ENCODE results near the gene DIP2C. TPM values are rescaled to one million over a fixed set of nuclear protein-coding genes. Genes with fewer than 3 reads are reported as not detected.

DIP2C gene
- total RNA-seq, 1 experiment from 2014 or later, result 4.6 TPM

DNA sequence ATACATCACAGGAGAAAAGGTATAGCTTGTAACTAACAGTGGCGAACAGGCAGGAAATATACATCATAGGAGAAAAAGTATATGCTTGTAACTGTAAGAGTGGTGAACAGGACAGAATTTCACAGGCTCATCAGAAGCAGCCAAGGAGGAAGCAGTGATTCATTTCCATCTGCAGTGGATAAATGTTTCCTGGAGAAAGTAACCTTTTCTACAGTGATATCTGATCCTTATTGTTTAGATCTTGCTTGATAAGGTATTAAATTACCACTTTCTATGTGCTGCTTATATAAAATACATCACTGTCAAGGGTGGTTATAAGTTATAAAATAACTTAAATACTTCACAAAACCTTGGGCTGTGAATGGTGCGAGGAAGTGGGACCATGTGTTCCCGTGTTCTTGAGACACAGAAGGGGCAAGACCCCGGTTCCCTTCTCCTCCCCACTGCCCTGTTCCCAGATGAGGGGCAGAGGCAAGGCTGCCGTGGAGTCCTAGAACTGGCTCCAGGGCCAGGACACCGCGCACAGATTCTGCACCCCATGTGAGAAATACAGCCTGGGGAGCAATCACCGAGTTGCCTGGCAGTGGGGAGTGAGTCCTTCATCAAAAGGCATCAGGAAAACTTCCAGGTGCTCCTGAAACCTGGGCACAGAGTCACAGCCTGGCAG is 135.2 kb downstream of the DIP2C start:
- DNase-seq (ENCODE audit: low read depth), result no peak

DNA sequence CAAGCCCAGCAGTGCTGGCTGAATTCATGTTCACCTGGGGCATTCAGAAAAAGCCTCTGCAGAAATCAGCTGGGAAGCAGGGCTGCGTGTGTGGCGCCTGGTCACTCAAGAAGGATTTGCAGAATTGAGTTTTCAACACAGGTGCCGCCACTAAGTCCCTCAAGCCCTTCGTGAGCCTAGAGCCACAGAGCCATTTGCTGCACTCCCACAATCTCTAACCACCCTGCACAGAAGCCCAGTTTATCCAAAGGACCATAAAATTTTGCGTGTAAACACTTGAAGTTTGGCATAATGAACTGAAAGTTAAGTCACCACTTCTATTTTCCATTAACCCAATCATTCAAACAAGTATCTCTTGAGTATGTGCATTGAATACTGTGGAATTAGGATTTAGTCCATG is 136.2 kb downstream of the DIP2C start:
- no peak for DNase-seq (ENCODE audit: low read depth)

DNA sequence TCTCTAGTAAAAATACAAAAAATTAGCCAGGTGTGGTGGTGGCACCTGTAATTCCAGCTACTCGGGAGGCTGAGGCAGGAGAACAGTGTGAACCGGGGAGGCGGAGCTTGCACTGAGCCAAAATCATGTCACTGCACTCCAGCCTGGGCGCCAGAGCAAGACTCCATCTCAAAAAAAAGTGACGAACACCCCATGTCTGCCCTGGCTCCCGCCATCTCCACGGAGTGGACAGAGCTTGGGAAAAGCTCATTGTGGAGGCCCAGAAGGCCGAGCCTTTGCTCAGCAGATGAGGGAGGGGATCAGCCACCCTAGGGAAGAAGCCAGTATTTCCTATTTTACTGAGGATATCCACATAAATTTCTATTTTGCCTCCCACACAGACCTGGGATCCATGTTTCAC is 136.8 kb downstream of the DIP2C start:
- DNase-seq (ENCODE audit: low read depth), result no peak

- no peak for DNase-seq (ENCODE audit: low read depth)
These were observed 137.9 kb downstream of the DIP2C start for GRCh38 chr10:551373-552252.

GRCh38 chr10:550665-551372 is 138.6 kb downstream of the DIP2C start:
- DNase-seq (ENCODE audit: low read depth), result no peak

GRCh38 chr10:549391-549790 is 140.1 kb downstream of the DIP2C start:
- DNase-seq (ENCODE audit: low read depth), result no peak

DNA sequence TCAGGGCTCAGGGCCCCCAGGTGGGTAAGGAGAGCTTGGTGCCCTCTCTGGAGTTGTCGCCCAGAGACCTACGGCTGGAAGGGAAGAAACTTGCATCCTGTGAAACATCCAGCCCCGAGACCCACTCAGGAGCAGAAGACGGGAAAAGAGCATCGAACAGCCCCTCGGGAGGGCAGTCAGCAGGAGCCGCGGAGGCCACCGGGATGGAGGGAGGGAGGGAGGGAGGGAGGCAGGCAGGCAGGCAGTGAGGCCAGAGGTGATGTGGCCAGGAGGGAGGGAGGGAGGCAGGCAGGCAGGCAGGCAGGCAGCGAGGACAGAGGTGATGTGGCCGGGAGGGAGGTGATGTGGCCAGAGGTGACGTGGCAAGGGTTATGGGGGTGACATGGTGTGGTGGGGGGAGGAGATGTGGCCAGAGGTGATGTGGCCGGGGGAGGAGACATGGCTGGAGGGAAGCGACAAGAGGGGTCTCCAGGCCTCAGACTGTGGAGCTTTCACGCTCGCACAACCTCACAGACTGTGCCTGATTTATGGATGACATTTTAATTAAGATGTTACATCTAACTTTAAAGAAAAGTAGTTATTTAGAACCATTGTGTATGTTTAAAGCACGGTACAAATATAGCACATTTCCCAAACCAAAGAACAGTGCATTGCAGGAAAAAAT is 141.1 kb downstream of the DIP2C start:
- DNase-seq (ENCODE audit: low read depth), result no peak

GRCh38 chr10:547591-548081 is 141.8 kb downstream of the DIP2C start:
- no peak for DNase-seq (ENCODE audit: low read depth)

DNA sequence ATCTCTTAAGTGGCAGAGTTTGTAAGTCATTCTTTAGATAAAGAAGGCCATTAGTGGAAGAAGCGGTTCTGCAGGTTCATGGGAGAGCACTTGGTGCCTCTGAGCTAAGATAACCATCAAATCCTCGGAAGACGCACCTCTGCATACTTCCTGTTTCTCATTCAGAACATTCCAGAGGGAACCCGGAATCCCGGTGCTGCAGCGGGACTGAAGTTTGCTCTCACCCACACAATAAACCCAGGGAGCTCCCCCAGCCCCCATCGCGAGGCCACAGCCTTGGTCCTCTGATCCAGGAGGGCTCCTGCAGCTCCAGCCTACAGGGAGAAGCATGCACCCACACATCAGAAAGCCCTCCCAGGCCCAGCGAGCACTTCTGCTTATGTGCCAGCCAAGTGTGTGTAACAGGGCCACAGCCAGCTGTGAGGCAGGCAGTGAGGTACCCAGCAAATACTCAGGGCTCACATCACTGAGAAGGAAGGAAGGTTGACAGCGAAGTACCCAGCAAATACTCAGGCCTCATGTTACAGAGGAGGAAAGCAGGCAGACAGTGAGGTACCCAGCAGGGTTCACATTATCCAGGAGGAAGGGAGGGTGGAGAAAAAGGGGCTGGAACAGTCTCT is 142.4 kb downstream of the DIP2C start:
- DNase-seq (ENCODE audit: low read depth), result no peak

GRCh38 chr10:546451-546850 is 143.0 kb downstream of the DIP2C start:
- DNase-seq (ENCODE audit: low read depth), result no peak

DNA sequence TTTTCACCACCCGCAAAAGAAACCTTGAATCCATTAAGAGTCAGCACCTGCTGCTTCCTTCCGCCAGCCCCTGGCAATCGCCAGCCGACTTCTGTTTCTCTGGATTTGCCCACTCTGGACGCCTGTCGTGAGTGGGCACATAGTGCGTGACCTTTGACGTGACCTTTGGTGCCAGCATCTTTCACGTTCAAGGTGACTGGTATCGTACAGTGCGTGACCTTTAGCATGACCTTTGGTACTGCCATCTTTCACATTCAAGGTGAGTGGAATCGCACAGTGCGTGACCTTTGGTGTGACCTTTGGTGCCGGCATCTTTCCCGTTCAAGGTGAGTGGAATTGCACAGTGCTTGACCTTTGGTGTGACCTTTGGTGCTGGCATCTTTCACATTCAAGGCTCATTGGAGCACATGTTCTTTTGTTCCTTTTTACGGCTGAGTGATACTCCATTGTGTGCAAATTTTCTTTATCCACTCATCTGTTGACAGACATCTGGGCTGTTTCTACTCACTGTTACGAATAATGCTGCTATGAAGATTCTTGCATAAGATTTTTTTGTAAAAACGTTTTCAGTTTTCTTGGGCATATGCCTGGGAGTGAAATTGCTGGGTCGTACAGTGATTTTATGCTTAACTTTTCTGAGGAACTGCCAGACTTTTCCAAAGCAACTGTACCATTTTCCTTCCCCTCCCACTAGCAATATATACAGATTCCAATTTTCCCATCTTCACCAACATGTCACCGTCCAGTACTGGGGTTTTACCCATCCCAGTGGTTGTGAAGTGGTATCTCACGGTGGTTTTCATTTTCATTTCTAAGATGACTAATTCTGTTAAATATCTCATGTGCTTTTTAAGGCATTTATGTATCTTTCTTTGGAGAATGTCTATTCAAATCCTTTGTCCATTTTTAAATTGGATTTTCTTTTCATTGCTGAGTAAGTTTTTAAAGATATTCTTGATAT is 145.3 kb downstream of the DIP2C start:
- DNase-seq (ENCODE audit: low read depth), result no peak

DNA sequence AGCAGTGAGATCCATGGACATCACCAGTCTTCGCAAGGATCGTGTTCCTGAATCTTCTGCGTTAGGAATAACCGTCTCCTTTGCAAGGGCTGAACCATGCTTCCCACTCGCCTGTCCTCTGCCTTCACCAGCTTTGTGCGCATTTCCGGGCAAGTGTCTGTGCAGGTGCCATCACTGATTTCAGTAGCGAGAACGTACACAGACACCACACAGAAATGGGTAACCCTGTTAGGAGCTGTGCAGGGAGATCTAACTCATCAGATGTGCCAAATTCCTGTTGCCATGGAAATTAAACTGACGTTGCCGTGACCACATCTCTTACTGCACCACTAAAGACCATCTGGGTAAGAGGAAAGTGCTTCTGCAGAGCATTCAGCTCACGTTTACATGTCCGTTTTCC is 146.3 kb downstream of the DIP2C start:
- DNase-seq (ENCODE audit: low read depth), result no peak

DNA sequence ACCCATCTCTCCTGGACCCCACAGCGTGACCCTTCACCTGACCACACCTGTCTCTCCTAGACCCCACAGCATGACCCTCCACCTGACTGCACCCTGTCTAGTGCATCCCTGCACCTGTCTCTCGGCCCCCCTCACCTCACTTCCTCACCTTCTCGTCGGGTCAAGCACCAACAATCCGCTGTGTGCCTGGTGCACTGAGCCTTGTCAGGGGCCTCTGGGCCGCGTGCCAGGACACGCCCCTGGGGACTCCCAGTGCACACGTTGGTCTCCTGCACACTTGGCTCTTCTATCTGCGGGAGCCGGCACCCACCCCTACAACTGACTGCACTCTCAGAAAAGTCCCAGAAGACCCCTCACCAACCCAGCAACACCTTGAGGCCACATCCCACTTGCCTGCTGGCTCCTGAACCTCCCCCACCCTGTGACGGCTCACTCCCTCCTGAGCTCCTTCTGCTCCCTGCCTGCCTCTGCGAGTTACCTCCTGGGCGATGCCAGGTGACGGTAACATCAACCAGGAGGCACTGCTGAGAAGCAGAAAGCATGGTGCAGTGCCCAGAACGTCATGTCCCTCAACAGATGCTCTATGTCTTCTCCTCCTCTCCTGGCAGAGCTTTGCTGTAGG is 147.6 kb downstream of the DIP2C start:
- DNase-seq (ENCODE audit: low read depth), result no peak

GRCh38 chr10:541041-541440 is 148.4 kb downstream of the DIP2C start:
- no peak for DNase-seq (ENCODE audit: low read depth)

- peak; percentile 1 for DNase-seq (ENCODE audit: low read depth)
These were observed 150.6 kb downstream of the DIP2C start for GRCh38 chr10:538895-539294.

GRCh38 chr10:536935-537334 is 152.5 kb downstream of the DIP2C start:
- DNase-seq (ENCODE audit: low read depth), result no peak

GRCh38 chr10:536371-536925 is 153.0 kb downstream of the DIP2C start:
- peak; percentile 2 for DNase-seq (ENCODE audit: low read depth)

DNA sequence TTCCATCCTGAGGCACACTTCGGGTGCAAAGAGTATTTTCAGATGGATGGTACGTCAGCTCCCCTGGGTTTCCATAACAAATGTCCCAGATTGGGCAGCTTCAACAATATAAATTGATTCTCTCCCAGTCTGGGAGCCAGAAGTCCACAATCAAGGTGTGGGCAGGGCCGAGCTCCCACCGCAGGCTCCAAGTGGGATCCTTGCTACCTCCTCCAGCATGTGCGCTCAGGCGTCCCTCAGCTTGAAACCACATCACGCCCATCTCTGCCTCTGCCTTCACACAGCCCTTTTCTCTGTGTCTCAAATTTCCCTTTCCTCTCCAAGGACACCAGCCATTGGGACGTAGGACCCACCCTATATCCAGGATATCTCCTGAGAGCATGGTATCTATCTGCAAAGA is 153.5 kb downstream of the DIP2C start:
- no peak for DNase-seq (ENCODE audit: low read depth)

- DNase-seq (ENCODE audit: low read depth), result no peak
These were observed 154.4 kb downstream of the DIP2C start for GRCh38 chr10:535051-535450.
